ENCODE measurements around the gene USP40. TPM values are rescaled to one million over a fixed set of nuclear protein-coding genes. Genes with fewer than 3 reads are reported as not detected.

USP40 gene
- total RNA-seq, 4 donors from 2014 or later, result 70.7 to 99.0 (median 85.7) TPM

DNA sequence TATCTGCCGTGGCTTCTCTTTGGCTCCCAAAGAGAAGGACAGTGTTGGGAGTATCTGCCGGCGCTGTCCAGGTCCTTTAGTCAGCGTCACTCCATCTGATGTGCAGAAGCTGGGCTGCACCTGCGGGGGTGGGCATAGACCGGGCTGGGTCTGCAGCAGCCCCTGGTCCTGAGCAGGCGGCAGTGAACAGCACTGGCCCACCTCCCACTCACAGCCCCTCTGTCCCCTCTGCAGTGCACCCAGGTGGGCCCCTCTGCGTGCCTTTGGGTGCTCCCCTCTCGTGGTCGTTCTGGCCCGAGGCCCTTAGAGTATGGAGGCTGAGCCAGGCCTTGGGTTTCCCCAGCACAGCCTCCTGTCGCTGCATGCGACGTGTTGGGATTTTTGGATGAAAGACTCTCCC is 95.7 kb downstream of the USP40 start:
- intact Hi-C loops (cut with DNase I), result no loop called here
- H3K4me1 ChIP-seq, result peaks cover 8 to 25% of the 10 kb centered on the region in 2 donors
- no peaks in the 10 kb centered on the region for H3K27me3 ChIP-seq
- peaks cover 13 to 20% of the 10 kb centered on the region in 2 donors for H3K36me3 ChIP-seq
- peak overlapping the region in 1 of 3 donors; percentile 47 for H3K27ac ChIP-seq
- TF ChIP-seq POLR2A (IDR thresholded peaks at IDR 0.05), result no peak
- 92 to 96% methylated on average over 11 to 14 of the region's 14 CpGs for WGBS, 2 donors
- no peak overlapping the region for H3K4me3 ChIP-seq (replicated peaks in 1 of 3)
- no peaks in the 10 kb centered on the region for H3K9me3 ChIP-seq
- DNase-seq, result no peak

DNA sequence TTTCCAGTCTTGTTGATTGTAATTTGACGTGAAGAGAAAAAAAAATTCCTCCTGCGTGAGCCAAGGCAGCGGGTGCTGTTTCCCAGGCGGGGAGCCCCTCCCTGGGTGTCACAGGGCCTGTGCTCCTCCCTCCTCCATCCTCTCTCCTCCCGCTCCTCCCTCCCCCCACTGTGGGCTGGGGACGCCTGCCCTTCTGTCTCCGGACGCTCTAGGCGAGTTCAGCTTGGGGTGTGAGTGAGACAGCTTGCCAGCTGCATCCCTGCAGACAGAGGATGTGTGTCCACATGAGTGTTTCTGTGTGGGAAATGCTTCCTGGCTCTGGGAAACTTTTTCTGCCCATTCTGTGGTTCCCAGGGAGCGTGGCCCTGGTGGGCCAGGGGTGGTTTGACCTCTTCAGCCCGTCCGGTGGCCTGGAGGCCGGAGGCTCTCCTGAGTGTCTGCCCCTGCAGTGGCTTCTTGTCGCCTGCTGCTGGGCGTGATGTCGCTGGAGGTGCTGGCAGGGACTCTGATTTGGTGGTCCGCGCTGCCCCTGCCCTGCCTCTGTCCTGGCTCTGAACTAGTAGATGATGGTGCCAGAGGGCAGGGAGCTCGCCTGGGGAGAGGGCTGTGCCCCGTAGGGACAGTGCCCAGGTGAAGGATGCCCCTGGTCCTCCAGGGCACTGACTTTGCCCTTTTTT is 96.4 kb downstream of the USP40 start:
- peaks cover 8 to 22% of the 10 kb centered on the region in 2 donors for H3K4me1 ChIP-seq
- no peak overlapping the region for H3K4me3 ChIP-seq (replicated peaks in 1 of 3)
- H3K27ac ChIP-seq, result peak overlapping the region in 1 of 3 donors; percentile 47
- no peak for DNase-seq
- TF ChIP-seq, protein P1, sequence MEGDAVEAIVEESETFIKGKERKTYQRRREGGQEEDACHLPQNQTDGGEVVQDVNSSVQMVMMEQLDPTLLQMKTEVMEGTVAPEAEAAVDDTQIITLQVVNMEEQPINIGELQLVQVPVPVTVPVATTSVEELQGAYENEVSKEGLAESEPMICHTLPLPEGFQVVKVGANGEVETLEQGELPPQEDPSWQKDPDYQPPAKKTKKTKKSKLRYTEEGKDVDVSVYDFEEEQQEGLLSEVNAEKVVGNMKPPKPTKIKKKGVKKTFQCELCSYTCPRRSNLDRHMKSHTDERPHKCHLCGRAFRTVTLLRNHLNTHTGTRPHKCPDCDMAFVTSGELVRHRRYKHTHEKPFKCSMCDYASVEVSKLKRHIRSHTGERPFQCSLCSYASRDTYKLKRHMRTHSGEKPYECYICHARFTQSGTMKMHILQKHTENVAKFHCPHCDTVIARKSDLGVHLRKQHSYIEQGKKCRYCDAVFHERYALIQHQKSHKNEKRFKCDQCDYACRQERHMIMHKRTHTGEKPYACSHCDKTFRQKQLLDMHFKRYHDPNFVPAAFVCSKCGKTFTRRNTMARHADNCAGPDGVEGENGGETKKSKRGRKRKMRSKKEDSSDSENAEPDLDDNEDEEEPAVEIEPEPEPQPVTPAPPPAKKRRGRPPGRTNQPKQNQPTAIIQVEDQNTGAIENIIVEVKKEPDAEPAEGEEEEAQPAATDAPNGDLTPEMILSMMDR (IDR thresholded peaks at IDR 0.05), result no peak
- no peak for TF ChIP-seq POLR2A (IDR thresholded peaks at IDR 0.05)
- intact Hi-C loops (cut with DNase I), result no loop called here
- H3K36me3 ChIP-seq, result peaks cover 12 to 20% of the 10 kb centered on the region in 2 donors
- no peaks in the 10 kb centered on the region for H3K27me3 ChIP-seq
- WGBS, 2 donors, result 74 to 80% methylated on average over 13 to 17 of the region's 20 CpGs
- no peaks in the 10 kb centered on the region for H3K9me3 ChIP-seq

DNA sequence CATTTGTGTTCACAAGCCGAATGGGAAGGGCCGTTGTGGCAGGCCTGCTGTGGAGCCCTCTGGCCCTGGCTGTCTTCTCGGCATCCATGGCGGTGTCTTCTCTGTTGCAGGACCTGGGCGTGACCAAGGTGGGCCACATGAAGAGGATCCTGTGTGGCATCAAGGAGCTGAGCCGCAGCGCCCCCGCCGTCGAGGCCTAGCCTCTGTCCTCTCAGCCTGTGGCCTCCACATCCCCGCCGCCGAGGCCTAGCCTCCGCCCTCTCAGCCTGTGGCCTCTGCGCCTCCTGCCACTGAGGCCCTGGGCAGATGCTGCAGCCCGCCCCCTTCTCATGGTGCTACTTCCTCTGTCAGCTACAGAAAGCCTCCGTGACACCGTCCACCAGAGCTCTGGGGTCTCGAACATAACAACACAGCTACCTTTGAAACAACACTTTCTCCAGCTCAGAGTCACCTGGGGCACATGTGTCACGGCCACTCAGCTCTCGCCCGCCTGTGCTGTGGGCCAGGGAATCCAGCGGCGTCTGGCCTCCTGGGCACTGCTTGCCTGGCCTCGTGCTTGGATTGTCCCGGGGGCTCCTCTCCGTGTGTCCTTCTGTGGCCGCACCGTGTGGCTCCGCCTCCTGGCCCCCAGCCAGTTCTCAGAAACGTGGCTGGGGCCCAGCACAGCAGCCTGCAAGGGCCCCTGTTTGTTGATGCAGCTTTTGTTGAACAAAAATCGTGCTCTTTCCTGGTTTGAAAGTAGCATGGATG is 97.1 kb downstream of the USP40 start:
- H3K36me3 ChIP-seq, result peaks cover 15 to 21% of the 10 kb centered on the region in 2 donors
- intact Hi-C loops (cut with DNase I), result no loop called here
- H3K9me3 ChIP-seq, result no peaks in the 10 kb centered on the region
- H3K27me3 ChIP-seq, result no peaks in the 10 kb centered on the region
- DNase-seq, result peak; percentile 30 to 39
- TF ChIP-seq, protein P1 (IDR thresholded peaks at IDR 0.05), result no peak
- TF ChIP-seq POLR2A (IDR thresholded peaks at IDR 0.05), result no peak
- no peak overlapping the region for H3K4me3 ChIP-seq (replicated peaks in 1 of 3)
- H3K4me1 ChIP-seq, result peaks cover 7 to 17% of the 10 kb centered on the region in 2 donors
- H3K27ac ChIP-seq, result peak overlapping the region in 2 of 3 donors; percentile 26 to 47
- 82 to 84% methylated on average over 26 to 31 of the region's 32 CpGs for WGBS, 2 donors

DNA sequence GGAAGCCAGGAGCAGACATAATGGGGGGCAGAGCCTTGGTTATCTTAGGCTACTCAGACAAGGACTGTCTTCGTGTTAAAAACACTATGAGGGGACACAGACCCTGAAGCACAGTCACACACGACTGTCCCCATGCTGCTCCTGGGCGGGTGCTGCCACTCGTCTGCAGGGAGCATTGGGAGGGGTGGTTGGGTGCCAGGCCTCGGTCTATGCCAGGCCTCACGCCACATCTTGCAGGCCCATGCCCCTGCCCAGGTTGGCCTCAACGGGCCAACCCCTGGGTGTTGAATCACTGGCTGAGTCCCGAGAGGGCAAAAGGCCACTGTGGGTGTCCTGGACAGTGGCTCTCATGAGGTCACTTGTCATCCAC is 97.9 kb downstream of the USP40 start:
- Histone ChIP-seq H3K36me3 (peaks cover 22 to 28% of the 10 kb centered on the region in 2 donors), H3K27me3 (no peaks in the 10 kb centered on the region), H3K4me3 (replicated peaks in 1 of 3) (no peak overlapping the region), H3K4me1 (peaks cover 0 to 10% of the 10 kb centered on the region in 2 donors), H3K9me3 (no peaks in the 10 kb centered on the region), H3K27ac (no peak overlapping the region)
- intact Hi-C loops (cut with DNase I), result no loop called here
- WGBS, 2 donors, result 90 to 96% methylated on average over 4 to 8 of the region's 8 CpGs
- DNase-seq, result no peak
- TF ChIP-seq, protein P1 (IDR thresholded peaks at IDR 0.05), result no peak
- TF ChIP-seq POLR2A (IDR thresholded peaks at IDR 0.05), result no peak

DNA sequence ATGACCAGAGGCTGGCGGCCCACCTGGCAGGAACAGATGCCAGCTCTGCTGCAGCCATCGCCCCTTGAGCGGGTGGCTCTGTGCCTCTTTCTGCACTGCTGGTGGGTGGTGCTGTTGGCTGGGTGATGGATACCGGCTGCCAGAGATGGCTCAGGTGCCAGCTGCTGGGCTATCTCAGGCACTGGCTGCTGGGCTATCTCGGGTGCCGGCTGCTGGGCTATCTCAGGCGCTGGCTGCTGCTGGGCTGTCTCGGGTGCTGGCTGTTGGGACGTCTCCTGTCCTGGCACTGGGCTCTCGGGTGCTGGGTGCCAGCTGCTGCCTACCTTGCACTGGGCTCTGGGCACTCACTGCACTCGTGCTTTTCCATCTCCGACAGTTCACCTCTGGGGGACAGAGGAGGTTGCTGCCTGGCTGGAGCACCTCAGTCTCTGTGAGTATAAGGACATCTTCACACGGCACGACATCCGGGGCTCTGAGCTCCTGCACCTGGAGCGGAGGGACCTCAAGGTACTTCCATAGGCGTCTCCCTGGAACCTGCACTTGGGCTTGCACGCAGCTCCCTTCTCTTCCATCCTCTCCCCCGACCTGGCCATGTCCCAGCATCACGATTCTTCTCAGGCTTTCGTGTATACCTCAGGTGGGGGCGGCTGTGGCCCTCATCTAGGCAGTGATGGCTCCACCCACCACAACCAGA is 98.4 kb downstream of the USP40 start:
- TF ChIP-seq, protein P1 (IDR thresholded peaks at IDR 0.05), result no peak
- no peak for TF ChIP-seq POLR2A (IDR thresholded peaks at IDR 0.05)
- Histone ChIP-seq H3K4me3 (replicated peaks in 1 of 3) (no peak overlapping the region), H3K4me1 (peaks cover 0 to 6% of the 10 kb centered on the region in 2 donors), H3K27ac (no peak overlapping the region), H3K9me3 (no peaks in the 10 kb centered on the region), H3K27me3 (no peaks in the 10 kb centered on the region), H3K36me3 (peaks cover 24 to 30% of the 10 kb centered on the region in 2 donors)
- intact Hi-C loops (cut with DNase I), result no loop called here
- DNase-seq, result peak in 1 of 2 donors; percentile 2
- 92 to 96% methylated on average over 10 to 20 of the region's 22 CpGs for WGBS, 2 donors

All from thyroid gland (tissue), 4 donors.